UCSD-AML1 (cell line): Measurements from ENCODE around the gene DYRK3.

Source experiments
- DNase-seq: peaks from one replicate; lab custom pipeline; 2025; ENCODE audit not compliant: unreplicated experiment; lab: John Stamatoyannopoulos, UW

Gene DYRK3

GRCh38 chr1:206681359-206681758 lies 46.0 kb downstream of the DYRK3 start:
- DNase-seq, result no peak

GRCh38 chr1:206682111-206682510 lies 46.8 kb downstream of the DYRK3 start:
- no peak for DNase-seq

DNA sequence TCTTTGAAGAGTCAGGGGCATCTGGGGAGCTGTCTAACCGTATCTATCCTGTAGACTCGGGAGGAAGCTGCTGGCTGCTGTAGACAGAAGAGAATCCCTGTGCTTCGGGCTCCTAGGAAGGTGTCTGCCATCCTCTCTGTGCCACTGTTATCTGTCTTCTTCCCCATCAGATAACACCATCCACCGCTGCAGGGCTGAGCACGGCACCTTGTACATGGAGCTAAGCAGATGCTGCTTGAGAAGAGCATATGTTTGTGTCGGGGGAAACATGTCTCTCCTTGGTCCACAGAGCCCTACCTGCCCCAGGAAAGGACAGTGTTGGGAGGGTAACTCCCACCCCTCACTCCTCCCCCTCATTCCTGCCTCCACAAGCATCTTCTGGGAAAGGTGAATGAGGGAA lies 48.0 kb downstream of the DYRK3 start:
- no peak for DNase-seq

DNA sequence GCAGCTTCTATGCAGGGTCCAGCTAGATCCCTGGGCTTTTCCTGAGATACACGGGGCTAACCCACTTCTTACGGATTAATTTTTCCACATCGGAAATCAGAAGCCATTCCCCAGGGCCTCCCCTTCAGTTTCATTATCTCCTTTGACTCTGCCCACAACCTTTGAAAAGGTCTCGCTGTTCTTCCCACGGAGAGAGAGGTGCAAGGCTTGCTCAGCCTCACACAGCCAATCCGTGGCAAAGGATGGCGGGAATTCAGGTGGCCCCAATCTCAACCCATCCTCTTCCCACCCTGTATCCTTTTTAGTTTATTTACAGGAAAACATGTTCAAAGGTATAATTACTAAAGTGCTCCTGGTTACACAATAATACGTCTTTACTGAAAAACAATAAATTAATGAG lies 48.7 kb downstream of the DYRK3 start:
- no peak for DNase-seq

GRCh38 chr1:206684478-206685333 lies 49.4 kb downstream of the DYRK3 start, which contains the start of gene MAPKAPK2:
TSS of gene MAPKAPK2 (plus strand) at chr1:206684905. CDS start at chr1:206685230, 325 bp downstream.
- peak; percentile 79 for DNase-seq

DNA sequence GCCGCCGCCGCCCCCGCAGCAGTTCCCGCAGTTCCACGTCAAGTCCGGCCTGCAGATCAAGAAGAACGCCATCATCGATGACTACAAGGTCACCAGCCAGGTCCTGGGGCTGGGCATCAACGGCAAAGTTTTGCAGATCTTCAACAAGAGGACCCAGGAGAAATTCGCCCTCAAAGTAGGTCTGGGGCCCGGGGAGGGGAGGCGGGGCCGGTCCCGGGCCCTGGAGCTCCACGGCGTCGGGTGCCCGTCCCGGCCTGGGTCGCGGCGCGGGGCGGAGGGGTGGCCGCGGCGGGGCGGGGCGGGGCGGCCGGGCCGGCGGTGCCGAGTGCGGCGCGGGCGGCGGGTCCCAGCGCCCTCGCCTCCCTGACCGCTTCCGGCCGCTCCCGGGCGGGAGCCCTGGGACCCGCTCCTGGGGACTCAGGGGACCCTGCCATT lies 50.0 kb downstream of the DYRK3 start:
- DNase-seq, result no peak

GRCh38 chr1:206685769-206686477 lies 50.6 kb downstream of the DYRK3 start:
- peak; percentile 72 for DNase-seq

DNA sequence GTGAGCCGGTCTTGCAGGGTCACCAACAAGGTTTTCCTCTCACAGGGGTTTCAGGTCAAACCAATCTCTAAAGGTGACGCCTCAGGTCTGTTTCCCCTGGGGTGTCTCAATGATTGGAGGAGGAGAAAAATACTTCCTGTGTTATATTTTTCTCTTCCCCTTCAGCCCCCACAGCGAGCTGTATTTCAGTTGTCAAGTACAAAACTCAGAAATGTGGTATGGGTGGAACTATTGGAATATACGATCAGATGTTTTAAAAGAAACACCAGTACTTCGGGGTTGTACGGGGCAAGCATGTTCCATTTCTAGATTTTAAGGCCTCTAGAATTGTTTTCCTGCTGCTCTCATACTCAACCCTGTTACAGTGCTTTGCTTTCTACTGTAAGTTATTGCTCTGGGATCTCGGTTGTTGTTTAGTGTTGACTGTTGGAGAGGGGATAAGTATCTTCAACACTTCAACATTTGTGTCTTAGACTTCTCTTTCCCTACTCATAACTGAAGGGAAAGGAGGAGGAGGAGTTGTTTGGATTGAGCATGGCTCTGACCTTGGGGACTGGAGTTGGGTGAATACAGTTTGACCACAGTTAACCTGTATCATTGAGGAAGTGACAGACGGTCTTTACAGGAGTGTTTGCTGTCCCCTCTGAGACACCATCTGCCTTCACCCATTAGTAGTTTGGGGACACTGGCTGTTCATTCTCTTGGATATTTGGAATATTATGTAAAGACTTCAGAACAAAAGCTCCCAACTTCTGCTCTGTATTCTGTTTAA lies 51.3 kb downstream of the DYRK3 start:
- DNase-seq, result no peak

- DNase-seq, result no peak
Observed at GRCh38 chr1:206687251-206687914, 52.0 kb downstream of the DYRK3 start.

GRCh38 chr1:206687915-206688442 lies 52.6 kb downstream of the DYRK3 start:
- DNase-seq, result no peak

DNA sequence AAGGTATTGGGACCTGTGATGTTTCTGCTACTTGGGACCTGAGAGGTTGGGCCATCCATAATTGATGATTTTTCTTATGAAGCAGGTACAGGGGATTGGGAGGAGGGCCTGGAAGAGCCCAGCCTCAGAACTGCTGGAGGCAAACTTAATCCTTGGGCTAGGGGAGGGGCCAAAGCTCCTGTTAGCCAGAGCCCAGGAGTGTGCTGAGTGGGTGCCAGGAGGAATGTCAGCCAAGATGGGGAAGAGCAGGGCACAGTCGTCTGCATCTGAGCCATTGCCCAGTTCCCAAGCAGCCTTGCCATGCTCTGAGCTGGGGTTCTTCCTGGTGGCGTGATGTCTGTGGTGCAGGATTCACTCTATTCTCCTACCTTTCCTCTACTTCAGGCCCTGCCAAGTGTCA lies 55.2 kb downstream of the DYRK3 start:
- DNase-seq, result no peak

GRCh38 chr1:206691604-206692003 lies 56.3 kb downstream of the DYRK3 start:
- DNase-seq, result no peak

GRCh38 chr1:206693029-206693428 lies 57.7 kb downstream of the DYRK3 start:
- no peak for DNase-seq

GRCh38 chr1:206693592-206693991 lies 58.3 kb downstream of the DYRK3 start:
- DNase-seq, result no peak

GRCh38 chr1:206694171-206695124 lies 59.1 kb downstream of the DYRK3 start:
- no peak for DNase-seq

DNA sequence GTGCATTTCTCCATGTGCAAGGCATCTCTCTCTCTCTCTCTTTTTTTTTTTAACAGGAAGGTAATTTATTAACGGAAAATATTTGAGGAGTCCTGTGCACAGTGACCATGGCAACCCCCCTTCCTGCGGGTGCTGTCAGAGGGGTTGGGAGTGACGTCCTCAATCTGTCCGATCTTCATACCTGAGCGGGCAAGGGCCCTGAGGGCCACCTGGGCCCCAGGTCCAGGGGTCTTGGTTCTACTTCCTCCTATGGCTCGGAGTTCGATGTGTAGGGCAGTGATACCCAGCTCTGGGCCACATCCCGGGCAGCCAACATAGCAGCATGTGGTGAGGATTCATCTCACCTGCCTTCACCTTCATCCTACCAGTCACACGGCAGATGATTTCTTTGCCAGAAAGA lies 60.4 kb downstream of the DYRK3 start:
- DNase-seq, result no peak

- no peak for DNase-seq
Observed at GRCh38 chr1:206696812-206697585, 61.7 kb downstream of the DYRK3 start.

GRCh38 chr1:206698011-206698410 lies 62.7 kb downstream of the DYRK3 start:
- no peak for DNase-seq
